ENCODE results near the gene SLC45A2.

- no peak for TF ChIP-seq SIN3A (IDR thresholded peaks at IDR 0.05; ENCODE audit: borderline replicate concordance, insufficient read depth, low read length)
- TF ChIP-seq REST (IDR thresholded peaks at IDR 0.05; ENCODE audit: insufficient read depth in 1 of 2, low read depth in 2 of 2, low read length in 2 of 2) = no peak
- no peak for TF ChIP-seq POLR2AphosphoS5 (IDR thresholded peaks at IDR 0.05; ENCODE audit: low read depth, low read length)
- no peak for TF ChIP-seq TAF1 (IDR thresholded peaks at IDR 0.05; ENCODE audit: borderline replicate concordance, insufficient read depth, low read length)
Observed at GRCh38 chr5:33937707-33938506, 46.6 kb downstream of the SLC45A2 start.
